ENCODE data around the gene STK16.
A peak's percentile ranks its signal among the peaks of the same experiment; 100 is the strongest.

STK16 gene

GRCh38 chr2:219214141-219214540 lies 31.1 kb upstream of the STK16 start:
- no peak for DNase-seq (ENCODE audit: low spot score)

DNA sequence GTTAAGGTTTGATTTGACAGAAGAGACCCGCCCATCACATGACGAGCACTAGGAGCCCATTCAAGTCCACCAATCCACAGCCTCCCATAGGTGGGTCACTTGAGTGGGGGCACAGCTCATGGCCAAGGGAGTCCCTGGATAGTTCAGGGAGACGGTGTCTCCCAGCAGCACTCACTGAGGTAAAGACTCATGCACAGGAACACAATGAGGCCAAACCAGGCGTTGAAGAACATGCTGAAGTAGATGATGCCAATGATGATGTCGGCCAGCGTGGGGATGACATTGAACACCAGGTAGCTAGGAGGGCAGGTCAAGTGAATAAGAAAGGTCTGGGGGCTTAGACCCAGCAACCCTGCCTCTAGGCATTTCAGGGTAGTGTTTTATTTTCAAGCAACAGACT lies 30.5 kb upstream of the STK16 start:
- no peak for DNase-seq (ENCODE audit: low spot score)

DNA sequence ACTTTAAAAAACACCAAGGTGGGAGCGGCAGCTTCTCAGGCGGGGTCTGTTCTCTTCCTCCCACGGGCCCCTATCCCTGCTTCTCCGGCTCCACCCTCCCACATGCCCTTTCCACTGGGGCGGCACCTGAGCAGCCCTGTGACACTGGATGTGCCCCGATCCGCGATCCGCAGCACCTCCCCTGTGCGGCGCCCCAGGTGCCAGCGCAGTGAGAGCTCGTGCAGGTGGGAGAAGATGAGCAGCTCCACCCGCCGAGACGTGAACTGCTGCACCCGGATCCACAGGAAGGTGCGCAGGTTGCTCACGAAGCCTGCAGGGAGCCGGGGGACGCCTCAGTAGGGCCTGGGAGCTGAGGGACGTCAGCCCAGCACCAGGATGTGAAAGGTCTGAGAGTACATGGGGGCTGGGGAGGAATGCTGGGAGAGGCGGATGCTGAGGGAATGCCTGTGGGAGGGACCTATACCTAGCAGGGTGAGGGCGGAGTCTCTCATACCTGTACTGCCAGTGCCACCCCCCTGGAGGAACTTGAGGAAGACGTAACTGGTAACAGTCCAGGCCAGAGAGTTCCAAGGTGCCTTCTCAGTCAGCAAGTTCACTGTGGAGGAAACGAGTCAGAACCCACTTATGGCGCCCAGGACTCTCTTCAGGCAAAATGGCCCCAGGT lies 29.3 kb upstream of the STK16 start:
- DNase-seq (ENCODE audit: low spot score) = no peak

DNA sequence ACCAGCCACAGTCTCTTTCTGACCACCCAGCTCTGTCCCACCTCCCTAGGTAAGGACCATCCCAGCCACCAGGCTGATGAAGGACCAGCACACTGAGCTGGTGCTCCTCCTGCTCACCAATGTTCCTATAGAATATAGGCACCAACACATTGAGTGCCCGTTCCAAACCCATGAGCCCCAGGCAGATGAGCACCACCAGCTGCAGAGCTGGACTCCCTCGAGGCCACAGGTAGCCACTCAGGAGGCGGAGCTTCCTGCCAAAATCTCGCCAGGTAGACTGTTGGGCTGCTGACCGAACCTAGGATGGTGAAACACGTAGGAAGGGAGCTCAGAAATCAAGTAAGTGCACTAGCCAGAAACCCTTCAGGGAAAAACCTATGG lies 28.8 kb upstream of the STK16 start:
- no peak for DNase-seq (ENCODE audit: low spot score)

DNA sequence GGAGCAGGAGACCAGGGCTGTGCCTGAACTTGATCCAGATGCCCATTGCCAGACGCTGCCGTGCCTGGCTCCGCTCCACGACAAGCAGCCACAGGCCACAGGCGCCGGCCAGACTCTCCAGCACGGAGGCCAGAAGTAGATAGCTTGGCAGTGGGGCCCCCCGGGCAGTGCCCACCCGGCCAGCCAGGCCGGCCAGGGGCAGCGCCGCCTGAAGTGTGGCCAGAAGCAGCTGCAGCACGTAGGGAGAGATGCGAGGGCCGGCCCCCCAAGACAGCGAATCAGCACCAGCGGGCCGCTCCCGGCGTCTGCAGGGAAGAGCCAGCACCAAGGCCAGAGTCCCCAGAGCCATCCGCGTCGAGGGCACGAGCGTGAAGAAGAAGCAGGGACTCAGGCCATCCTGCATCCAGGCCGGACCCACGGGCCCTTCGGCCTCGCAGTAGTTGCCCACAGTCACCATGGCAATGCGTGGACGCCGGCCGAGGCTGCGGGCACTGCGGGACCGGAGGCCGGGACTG lies 27.0 kb upstream of the STK16 start:
- peak; percentile 57 for DNase-seq (ENCODE audit: low spot score)

- DNase-seq (ENCODE audit: low spot score) = peak; percentile 95
Observed at GRCh38 chr2:219218732-219219701, 26.3 kb upstream of the STK16 start, which contains the start of gene ABCB6. Gene ABCB6 (minus strand): TSS chr2:219218958. CDS start chr2:219218673, 285 bp downstream.

GRCh38 chr2:219219784-219220532 lies 25.3 kb upstream of the STK16 start:
- DNase-seq (ENCODE audit: low spot score) = no peak

DNA sequence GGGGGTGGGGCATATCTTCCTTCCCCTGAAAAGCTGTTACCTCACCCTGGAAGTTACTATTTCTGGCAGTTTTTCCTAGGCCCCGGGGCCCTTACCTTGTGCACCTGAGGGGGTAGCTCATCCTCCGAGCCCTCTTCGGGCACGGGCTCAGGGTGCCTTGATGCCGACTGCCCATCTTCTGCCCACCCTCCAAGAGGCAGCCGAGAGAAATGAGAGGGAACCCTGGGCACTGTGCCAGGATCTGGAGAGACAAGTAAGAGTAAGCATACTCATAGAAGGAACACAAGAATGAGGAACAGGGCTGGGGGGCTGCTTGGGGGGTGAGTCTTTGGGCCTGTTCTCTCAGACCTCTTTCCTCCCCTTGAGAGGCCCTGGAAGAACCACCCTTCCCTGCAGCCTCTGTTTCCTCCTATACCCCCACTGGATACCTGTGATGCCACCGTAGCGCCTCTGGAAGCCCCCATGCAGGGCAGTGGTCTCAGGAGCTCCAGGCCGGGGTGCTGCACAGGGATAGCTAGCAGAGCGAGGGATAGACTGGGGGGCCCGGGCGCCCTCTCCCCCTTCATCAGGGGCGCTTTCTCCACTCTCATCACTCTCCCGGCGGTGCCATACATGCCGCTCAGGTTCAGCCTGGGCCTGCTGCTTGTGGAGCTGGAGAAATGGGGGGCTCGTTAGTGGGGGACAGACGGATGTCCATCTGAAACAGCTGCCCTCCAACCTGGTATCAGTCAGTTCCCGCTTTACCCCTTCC lies 24.5 kb upstream of the STK16 start:
- no peak for DNase-seq (ENCODE audit: low spot score)

DNA sequence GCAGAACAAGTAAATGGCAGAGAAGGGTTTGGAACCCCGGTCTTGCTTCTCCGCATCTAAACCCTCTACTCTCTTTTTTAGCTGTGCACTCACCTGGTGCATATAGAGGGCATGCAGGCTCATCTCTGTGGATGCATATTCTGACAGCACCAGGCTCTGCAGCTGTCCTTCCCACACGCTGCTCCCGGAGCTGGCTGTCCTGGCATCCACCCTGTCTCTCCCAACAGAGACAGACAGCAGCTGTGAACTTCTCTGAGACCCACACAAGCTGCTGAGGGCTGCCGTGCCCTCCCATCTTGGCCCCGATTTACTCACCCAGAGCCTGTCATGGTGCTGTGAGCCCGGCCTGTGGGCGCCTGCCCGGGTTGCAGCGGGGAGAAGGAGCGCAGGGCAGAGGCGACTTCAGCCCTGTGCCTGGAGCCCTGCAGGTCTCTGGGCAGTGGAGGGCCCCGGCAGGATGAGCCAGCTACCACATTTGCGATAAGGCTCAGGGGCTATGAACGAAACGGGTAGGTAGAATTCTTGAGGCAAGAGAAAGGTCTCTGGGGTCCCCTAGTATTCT lies 23.2 kb upstream of the STK16 start:
- DNase-seq (ENCODE audit: low spot score) = no peak

DNA sequence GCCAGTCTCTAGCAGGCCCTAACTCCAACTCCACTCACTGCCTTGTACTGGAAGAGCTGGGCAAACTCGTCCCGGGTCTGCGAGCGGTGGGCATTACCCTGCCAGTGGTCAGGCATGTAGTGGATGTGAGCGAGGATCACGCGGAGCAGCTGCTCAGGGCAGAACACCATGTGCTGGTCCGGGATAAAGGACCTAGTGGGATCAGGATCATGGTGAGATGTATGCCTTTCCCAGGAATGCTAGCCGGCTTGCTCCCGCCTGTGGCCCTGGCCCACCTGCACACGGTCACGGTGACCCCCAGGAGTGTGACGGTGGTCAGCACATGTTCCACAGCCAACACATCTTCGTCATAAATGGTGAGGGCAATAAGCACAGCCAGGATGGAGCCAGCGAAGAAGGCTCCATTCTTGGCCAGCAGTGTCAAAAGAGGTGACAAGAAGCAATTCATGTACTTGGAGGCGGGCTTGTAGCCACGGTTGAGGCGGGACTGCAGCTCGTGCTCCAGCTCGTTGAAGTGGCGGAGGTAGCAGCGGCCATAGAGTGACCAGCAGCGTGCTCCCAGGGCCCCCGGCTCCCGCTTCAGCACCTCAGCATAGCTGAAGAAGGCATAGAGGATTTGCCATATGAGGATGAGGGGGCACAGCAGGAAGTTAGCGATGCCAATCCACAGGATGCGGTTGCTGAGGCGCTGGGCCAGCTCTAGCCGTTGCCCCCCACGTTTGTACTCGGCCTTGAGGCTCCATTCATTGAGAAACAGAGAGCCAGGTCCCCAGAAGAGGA lies 21.3 kb upstream of the STK16 start:
- DNase-seq (ENCODE audit: low spot score) = no peak

- no peak for DNase-seq (ENCODE audit: low spot score)
Observed at GRCh38 chr2:219225350-219225749, 19.9 kb upstream of the STK16 start.

GRCh38 chr2:219228041-219228910 lies 17.0 kb upstream of the STK16 start:
- DNase-seq (ENCODE audit: low spot score) = no peak

DNA sequence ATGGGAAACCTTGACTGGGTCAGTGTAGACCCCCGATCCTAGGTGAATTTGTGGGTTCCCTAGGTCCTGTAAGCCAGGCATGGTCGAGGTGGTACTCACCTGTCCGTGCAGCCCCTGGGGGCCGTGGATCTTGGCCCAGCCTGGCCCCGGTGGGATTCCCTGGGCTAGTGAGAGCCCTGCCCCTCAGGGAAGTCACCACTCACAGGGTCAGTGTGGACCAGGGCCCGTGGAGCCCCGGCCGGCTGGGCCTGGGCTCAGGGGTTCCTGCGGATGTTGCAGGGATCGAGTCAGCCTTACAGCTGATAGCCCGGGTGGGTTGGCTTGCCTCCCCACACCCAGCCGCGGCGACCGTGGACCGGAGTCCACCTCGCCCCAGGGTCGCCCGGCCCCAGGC lies 16.4 kb upstream of the STK16 start:
- no peak for DNase-seq (ENCODE audit: low spot score)

GRCh38 chr2:219229305-219230058 lies 15.8 kb upstream of the STK16 start, which contains the start of the genes ANKZF1 and ATG9A:
Gene ANKZF1 (plus strand): TSS chr2:219229806. CDS start chr2:219230258, 452 bp downstream.
Gene ATG9A (minus strand): TSS chr2:219229636. CDS start chr2:219228024, 1,612 bp downstream.
- peak; percentile 95 for DNase-seq (ENCODE audit: low spot score)

- DNase-seq (ENCODE audit: low spot score) = peak; percentile 55
Observed at GRCh38 chr2:219230059-219230540, 15.2 kb upstream of the STK16 start.

- no peak for DNase-seq (ENCODE audit: low spot score)
Observed at GRCh38 chr2:219234331-219234730, 10.9 kb upstream of the STK16 start.

GRCh38 chr2:219243291-219243761 lies 2.0 kb upstream of the STK16 start:
- DNase-seq (ENCODE audit: low spot score) = no peak

DNA sequence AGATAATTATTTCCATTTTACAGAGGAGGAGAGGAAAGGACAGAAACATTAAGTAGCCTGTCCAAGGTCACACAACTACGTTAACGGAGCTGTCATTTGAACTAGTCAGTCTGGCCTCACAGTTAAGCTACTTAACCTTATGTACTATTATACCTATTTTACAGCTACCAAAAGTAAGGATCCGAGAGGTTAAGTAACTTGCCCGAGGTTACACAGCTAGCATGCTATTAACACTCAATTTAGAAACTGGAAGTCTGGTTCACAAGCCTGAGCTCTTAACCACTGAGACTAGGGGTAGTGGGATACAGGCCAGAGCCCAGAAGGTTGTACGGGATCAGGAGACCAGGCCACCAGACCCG lies 511 bp upstream of the STK16 start:
- DNase-seq (ENCODE audit: low spot score) = no peak

Measured in D341Med (cell line).